ENCODE results near the gene ELFN1. TPM values are rescaled to one million over a fixed set of nuclear protein-coding genes. Genes with fewer than 3 reads are reported as not detected.

The ELFN1 gene
- total RNA-seq, 6 donors from 2014 or later = 0.11 to 3.0 (median 0.30) TPM; not detected in 1

DNA sequence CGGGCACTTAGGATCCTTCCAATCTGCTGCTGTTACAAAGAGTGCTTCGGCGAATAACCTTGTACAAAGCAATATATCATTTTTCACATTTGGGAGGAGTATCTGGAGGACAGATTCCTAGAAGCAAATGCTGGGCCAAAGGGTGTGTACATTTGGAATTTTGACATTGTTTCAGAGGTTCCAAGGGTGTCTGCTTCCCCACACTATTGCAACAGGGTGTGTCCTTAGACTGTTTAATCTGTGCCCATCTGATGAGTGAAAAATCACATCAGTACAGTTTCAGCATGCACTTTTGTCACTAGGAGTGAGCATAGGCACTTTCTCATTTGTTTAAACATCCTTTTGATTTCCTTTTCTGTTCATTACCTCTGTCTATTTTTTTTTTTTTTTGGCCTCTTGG is 8.6 kb upstream of the ELFN1 start:
- Histone ChIP-seq H3K36me3 (no peaks in the 10 kb centered on the region), H3K4me3 (no peak overlapping the region), H3K9me3 (no peaks in the 10 kb centered on the region), H3K27me3 (peaks cover 0 to 30% (median 14%) of the 10 kb centered on the region in 4 donors), H3K27ac (no peak overlapping the region), H3K4me1 (peaks cover 17 to 26% (median 23%) of the 10 kb centered on the region in 4 donors)
- ATAC-seq (ENCODE audit: low FRiP score in 2 of 2) (no peak), DNase-seq (no peak)
- 79 to 84% methylated on average over 3 of the region's 3 CpGs for WGBS, 2 donors
- TF ChIP-seq POLR2AphosphoS5 (IDR thresholded peaks at IDR 0.05) = no peak
- TF ChIP-seq EP300 (IDR thresholded peaks at IDR 0.05) = no peak
- no peak for TF ChIP-seq CTCF (IDR thresholded peaks at IDR 0.05)
- no peak for TF ChIP-seq POLR2A (IDR thresholded peaks at IDR 0.05)

- Histone ChIP-seq H3K27ac (no peak overlapping the region), H3K4me1 (peaks cover 23 to 33% (median 30%) of the 10 kb centered on the region in 4 donors), H3K36me3 (no peaks in the 10 kb centered on the region), H3K4me3 (no peak overlapping the region), H3K9me3 (no peaks in the 10 kb centered on the region), H3K27me3 (peaks cover 0 to 36% (median 21%) of the 10 kb centered on the region in 4 donors)
- no peak for TF ChIP-seq CTCF (IDR thresholded peaks at IDR 0.05)
- 73 to 75% methylated on average over 3 of the region's 3 CpGs for WGBS, 2 donors
- ATAC-seq (ENCODE audit: low FRiP score in 2 of 2) (peak in 1 of 2 donors; percentile 7), DNase-seq (no peak)
Observed at GRCh38 chr7:1662101-1662500, 8.0 kb upstream of the ELFN1 start.

- 70% methylated on average over 13 of the region's 13 CpGs for WGBS, 2 donors
- ATAC-seq (ENCODE audit: low FRiP score in 2 of 2) = no peak
- Histone ChIP-seq H3K9me3 (no peaks in the 10 kb centered on the region), H3K27me3 (peaks cover 0 to 43% (median 27%) of the 10 kb centered on the region in 4 donors), H3K4me1 (peaks cover 30 to 40% (median 36%) of the 10 kb centered on the region in 4 donors), H3K36me3 (no peaks in the 10 kb centered on the region), H3K27ac (no peak overlapping the region), H3K4me3 (no peak overlapping the region)
- no peak for TF ChIP-seq CTCF (IDR thresholded peaks at IDR 0.05)
- TF ChIP-seq EP300 (IDR thresholded peaks at IDR 0.05) = no peak
- no peak for TF ChIP-seq POLR2A (IDR thresholded peaks at IDR 0.05)
- TF ChIP-seq POLR2AphosphoS5 (IDR thresholded peaks at IDR 0.05) = no peak
- peak in 1 of 2 donors; percentile 59 for DNase-seq
Observed at GRCh38 chr7:1662767-1663166, 7.3 kb upstream of the ELFN1 start.

- Histone ChIP-seq H3K4me1 (peaks cover 32 to 44% (median 40%) of the 10 kb centered on the region in 4 donors), H3K9me3 (no peaks in the 10 kb centered on the region), H3K36me3 (no peaks in the 10 kb centered on the region), H3K27ac (no peak overlapping the region), H3K4me3 (no peak overlapping the region), H3K27me3 (peaks cover 0 to 47% (median 30%) of the 10 kb centered on the region in 4 donors)
- WGBS, 2 donors = 57 to 59% methylated on average over 5 to 11 of the region's 11 CpGs
- DNase-seq (peak in 1 of 2 donors; percentile 47), ATAC-seq (ENCODE audit: low FRiP score in 2 of 2) (peak in 1 of 2 donors; percentile 38)
- no peak for TF ChIP-seq EP300 (IDR thresholded peaks at IDR 0.05)
- no peak for TF ChIP-seq POLR2AphosphoS5 (IDR thresholded peaks at IDR 0.05)
- no peak for TF ChIP-seq POLR2A (IDR thresholded peaks at IDR 0.05)
- TF ChIP-seq CTCF (IDR thresholded peaks at IDR 0.05) = no peak
Observed at GRCh38 chr7:1663223-1663622, 6.9 kb upstream of the ELFN1 start.
